ENCODE data around the gene KDM4D. TPM values are rescaled to one million over a fixed set of nuclear protein-coding genes. Genes with fewer than 3 reads are reported as not detected.
"Not testable (repeated sequence)": the region's sequence is repeated elsewhere in the genome, so short reads cannot be mapped to it uniquely, and the experiment has no call there.

KDM4D gene
- total RNA-seq, result 1 to 10 TPM; 1.7 to 2.1 TPM

DNA sequence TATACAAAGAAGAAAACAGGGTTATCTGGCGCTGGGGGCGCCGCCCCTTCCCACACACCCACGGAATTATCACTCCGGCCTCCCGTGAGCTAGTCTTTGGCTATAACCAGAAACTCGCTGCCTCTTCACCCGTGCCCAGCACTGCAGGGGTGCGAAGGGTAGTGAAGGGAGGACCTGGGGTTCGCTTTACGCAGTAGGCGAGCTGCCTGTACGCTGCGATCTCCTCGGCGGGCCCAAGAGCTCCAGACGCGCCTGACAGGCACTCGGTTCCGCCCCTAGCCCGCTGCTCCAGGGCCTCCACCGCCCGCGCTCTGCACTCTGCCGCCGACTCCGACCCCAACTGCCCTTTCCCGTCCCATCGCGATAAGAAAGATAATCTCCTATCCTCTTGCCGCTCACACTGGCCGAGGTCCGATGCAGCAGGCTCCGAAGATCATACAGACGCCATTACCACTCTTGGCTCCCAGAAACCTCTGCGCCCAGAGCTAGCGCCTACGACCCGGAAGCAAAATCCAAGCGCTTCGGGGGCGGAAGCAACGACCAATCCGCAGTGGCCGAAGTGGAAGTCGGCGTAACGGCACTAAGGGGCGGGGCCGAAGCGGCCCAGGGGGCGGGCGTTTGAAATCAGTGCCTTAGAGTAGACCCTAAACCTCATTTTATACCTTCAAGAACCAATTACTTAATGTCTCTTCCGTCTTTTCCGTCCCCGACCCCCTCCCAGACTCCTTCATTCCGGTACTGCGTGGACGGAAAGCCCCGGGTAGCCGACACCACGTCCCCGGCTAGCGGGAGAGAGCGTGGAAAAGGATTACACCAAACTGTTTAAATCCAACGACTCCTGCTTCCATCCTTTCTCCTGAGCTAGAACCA, at the start of gene KDM4D, which contains the start of gene CWC15:
KDM4D (plus strand) TSS at position 611 of the 870 bp plus-strand sequence. CDS start 23,664 bp downstream, outside the sequence.
CWC15 (minus strand) TSS at position 458 of the 870 bp plus-strand sequence. CDS start 1,371 bp downstream, outside the sequence.
- peak; percentile 97 for DNase-seq
- Mint-ChIP-seq H3K27ac (peak within 1 kb of the TSS; percentile 89), H3K4me3 (peak within 1 kb of the TSS; percentile 97), H3K27me3 (ENCODE audit: low read depth) (no peaks in the 10 kb centered on the region), H3K4me1 (ENCODE audit: low read depth) (peaks cover 38% of the 10 kb centered on the region), H3K36me3 (ENCODE audit: low read depth) (peaks cover 24% of the 10 kb centered on the region), H3K9me3 (no peaks in the 10 kb centered on the region)
- intact Hi-C loops (cut with micrococcal nuclease), result loop anchor here (1.0 to 10.0 kb wide), 16 partner anchors 48 to 1776 kb away; partner anchors contain the start of genes ANKRD49, C11orf54, CCDC82 and CEP57
- CTCF ChIA-PET, result interaction anchor here (0.6 to 1.8 kb wide), 3 partner anchors 94 to 1238 kb away, joined by 3 to 6 read pairs (median 3); partner anchors contain the start of gene SRSF8

DNA sequence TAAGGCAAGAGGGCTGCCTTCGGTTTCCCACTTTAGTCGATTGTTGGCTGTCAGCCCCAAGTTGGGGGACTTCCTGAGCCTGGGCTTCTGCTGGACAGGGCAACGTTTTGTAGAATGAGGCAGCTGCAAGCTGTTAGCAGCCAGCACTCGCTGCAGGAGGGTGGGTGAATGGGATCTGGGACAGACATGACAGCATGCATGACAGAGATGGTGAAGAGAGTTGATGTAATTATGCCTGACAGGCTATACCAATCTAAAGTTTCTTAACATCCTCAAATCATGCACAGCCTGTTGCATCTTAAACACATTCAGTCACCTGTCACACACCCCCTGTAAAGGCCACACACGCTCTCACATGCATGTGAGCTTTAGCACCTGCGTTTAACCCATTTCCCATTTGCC, 49.3 kb upstream of the KDM4D start:
- CTCF ChIA-PET, result interaction anchor here (0.6 to 1.9 kb wide), 5 partner anchors 27 to 1539 kb away, joined by 3 to 7 read pairs (median 3); partner anchors contain the start of gene SRSF8
- Mint-ChIP-seq H3K4me1 (ENCODE audit: low read depth) (peaks cover 42% of the 10 kb centered on the region), H3K27ac (no peak overlapping the region), H3K27me3 (ENCODE audit: low read depth) (no peaks in the 10 kb centered on the region), H3K36me3 (ENCODE audit: low read depth) (peaks cover 8% of the 10 kb centered on the region), H3K9me3 (peaks cover 11% of the 10 kb centered on the region), H3K4me3 (no peak overlapping the region)
- intact Hi-C loops (cut with micrococcal nuclease), result loop anchor here (2.0 kb wide), 1 partner anchor 143 kb away; the partner anchor contains the start of gene SRSF8
- DNase-seq, result no peak

DNA sequence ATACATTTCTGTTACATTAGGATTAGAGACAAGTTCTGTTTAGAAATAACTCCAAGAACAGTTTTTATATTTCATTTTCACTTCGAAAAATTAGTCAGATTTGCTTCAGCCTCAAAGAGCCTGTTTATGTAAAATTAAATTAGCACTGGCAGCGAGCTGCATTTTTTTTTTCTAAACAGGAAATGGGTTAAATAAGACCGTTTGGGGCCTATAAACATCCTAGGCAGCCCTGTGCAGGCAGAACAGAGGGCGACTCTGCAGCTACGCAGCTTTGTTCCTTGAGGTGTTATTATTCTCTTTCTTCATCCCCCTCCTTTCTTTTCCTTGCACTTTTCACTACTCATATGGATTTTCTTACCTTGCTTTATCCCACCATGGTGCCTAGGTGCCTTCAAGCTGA, 48.9 kb upstream of the KDM4D start:
- Mint-ChIP-seq H3K36me3 (ENCODE audit: low read depth) (peaks cover 8% of the 10 kb centered on the region), H3K4me3 (peak overlapping the region; percentile 19), H3K27me3 (ENCODE audit: low read depth) (no peaks in the 10 kb centered on the region), H3K9me3 (peaks cover 11% of the 10 kb centered on the region), H3K4me1 (ENCODE audit: low read depth) (peaks cover 42% of the 10 kb centered on the region), H3K27ac (peak overlapping the region; percentile 51)
- CTCF ChIA-PET, result interaction anchor here (0.6 to 1.9 kb wide), 4 partner anchors 27 to 1539 kb away, joined by 3 to 7 read pairs (median 4); partner anchors contain the start of gene SRSF8
- peak; percentile 39 for DNase-seq
- intact Hi-C loops (cut with micrococcal nuclease), result loop anchor here (1.0 to 2.0 kb wide), 2 partner anchors 49 to 142 kb away; partner anchors contain the start of genes CWC15, KDM4D and SRSF8

DNA sequence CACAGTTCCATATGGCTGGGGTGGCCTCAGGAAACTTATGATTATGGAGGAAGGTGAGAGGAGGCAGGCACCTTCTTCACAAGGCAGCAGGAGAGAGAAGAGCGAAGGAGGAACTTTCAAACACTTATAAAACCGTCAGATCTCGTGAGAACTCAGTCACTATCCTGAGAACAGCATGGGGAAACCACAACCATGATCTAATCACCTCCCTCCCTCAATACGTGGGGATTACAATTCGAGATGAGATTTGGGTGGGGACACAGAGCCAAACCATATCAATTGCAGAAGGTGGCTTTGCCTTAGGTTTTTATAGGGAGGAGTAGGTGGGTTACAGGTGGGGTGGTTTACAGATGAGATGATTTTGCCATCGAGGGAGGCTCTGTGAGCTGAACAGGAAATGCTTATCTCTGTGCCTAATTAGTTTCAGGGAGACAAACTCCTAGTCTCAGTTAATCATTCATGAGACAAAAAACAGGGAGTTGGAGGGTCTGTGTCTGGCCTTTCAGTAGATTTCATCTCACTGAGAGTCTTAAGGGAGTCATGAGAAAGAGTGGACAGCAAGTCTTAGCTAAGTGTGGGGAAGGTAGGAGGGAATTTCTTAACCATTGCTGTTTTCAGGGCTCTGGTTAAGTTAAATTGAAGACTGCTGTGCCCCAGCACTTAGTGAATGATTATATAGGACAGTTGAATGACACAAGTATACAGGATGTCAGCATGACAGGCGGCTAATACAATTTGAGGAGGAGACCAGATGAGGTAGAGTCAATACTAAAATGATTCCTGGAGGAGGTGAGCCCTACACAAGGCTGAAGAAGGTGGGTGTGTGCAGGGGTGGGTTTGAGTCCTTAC, 47.9 kb upstream of the KDM4D start:
- Mint-ChIP-seq H3K4me1 (ENCODE audit: low read depth) (peaks cover 42% of the 10 kb centered on the region), H3K27ac (peak overlapping the region; percentile 26), H3K27me3 (ENCODE audit: low read depth) (no peaks in the 10 kb centered on the region), H3K9me3 (peaks cover 11% of the 10 kb centered on the region), H3K4me3 (no peak overlapping the region), H3K36me3 (ENCODE audit: low read depth) (peaks cover 8% of the 10 kb centered on the region)
- no peak for DNase-seq
- CTCF ChIA-PET, result interaction anchor here (0.6 to 1.9 kb wide), 2 partner anchors 28 to 1186 kb away, joined by 3 to 7 read pairs; no protein-coding TSS in a partner anchor
- intact Hi-C loops (cut with micrococcal nuclease), result loop anchor here (1.0 to 2.0 kb wide), 2 partner anchors 48 to 141 kb away; partner anchors contain the start of genes CWC15, KDM4D and SRSF8

DNA sequence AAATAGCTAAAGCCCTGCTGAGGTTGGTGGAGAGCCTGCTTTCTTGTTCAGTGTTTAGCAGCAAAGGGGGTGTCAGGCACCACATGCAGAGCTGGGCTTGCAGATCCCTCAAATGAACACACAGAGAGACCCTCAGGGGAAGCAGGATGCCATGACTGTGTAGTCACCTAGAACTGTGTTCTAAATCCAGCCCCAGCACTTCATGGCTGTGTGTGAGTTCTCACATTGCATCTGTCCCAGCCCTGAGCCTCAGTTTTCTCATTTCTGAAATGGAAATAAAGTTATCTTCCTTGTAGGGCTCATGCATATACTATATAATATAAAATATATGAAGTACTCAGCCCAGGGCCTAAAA, 47.3 kb upstream of the KDM4D start:
- CTCF ChIA-PET, result interaction anchor here (0.6 kb wide), 1 partner anchor 1186 kb away, joined by 3 read pairs; no protein-coding TSS in a partner anchor
- intact Hi-C loops (cut with micrococcal nuclease), result no loop called here

DNA sequence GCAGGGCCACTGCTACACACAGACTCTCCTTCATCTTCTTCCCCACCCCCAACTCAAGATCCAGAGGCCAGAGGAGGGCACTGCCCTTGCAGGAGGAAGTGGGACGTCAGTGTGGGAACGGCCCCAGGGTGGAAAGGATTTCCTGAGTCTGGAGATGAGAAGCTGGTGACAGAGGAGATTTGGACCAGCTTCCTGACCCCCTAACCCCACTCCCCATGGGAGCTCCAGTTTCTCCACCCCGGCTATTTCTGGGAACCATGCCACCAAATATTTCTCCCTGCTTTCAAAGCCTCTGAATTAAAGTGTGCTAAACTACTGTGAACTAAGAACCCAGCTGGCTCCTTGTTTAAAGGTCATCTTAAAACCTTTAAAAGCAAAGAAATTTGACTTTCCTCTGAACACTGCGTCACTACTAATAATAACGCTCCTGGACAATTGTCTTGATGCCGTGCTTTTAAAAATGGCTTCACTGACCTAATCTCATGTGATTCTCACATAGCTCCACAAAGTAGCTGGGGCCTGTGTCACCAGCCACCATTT, 46.7 kb upstream of the KDM4D start:
- Mint-ChIP-seq H3K27ac (no peak overlapping the region), H3K27me3 (ENCODE audit: low read depth) (no peaks in the 10 kb centered on the region), H3K9me3 (peaks cover 11% of the 10 kb centered on the region), H3K4me3 (no peak overlapping the region), H3K4me1 (ENCODE audit: low read depth) (peaks cover 42% of the 10 kb centered on the region), H3K36me3 (ENCODE audit: low read depth) (peaks cover 8% of the 10 kb centered on the region)
- CTCF ChIA-PET, result interaction anchor here (0.6 kb wide), 1 partner anchor 1187 kb away, joined by 3 read pairs; no protein-coding TSS in a partner anchor
- intact Hi-C loops (cut with micrococcal nuclease), result no loop called here
- no peak for DNase-seq

More for the DNA sequence above, 47.3 kb upstream of the KDM4D start:
- no peak overlapping the region for H3K4me3 Mint-ChIP-seq
- peaks cover 8% of the 10 kb centered on the region for H3K36me3 Mint-ChIP-seq (ENCODE audit: low read depth)
- peaks cover 42% of the 10 kb centered on the region for H3K4me1 Mint-ChIP-seq (ENCODE audit: low read depth)
- no peak overlapping the region for H3K27ac Mint-ChIP-seq
- DNase-seq, result no peak
- H3K9me3 Mint-ChIP-seq, result peaks cover 11% of the 10 kb centered on the region
- no peaks in the 10 kb centered on the region for H3K27me3 Mint-ChIP-seq (ENCODE audit: low read depth)

DNA sequence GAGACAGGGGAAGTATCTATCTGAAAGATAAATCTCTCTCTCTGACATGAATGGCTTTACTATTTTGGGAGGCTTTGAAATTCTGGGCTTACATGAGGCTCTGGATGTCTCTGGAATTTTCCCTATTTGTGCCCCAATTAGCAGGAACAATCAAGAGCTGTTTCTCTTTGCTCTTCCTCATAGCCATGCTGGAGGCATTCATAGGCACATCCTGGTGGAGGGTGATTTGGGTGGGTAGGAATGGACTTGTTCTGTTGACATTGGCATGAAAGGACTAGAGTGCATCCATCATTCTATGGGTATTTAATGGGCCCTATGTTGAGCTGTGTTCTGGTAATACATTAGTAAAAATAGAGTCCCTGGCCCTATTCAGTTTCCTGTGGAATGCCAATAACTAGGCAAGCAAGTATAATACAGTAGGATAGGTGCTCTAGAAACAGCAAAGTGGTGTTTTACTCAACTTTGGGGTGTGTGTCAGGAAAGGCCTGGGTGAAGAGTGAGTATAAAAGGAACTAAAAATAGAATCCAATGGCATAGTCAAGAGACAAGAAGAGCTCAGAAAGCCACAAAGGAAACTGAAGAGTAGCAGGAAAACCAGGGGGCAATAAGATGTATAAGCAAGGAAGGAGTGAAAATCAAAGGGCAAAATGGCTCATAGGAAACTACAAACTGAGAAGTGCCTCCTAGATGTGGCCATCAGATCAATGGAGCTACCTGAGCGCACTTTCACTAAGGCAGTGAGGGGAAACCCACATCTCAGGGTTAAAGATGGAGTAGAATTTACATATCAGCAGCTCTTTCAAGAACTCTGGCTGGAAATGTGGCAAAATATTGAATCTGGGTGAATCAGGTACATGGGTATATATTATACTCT, 45.2 kb upstream of the KDM4D start:
- no peak overlapping the region for H3K4me3 Mint-ChIP-seq
- H3K4me1 Mint-ChIP-seq (ENCODE audit: low read depth), result peaks cover 48% of the 10 kb centered on the region
- H3K36me3 Mint-ChIP-seq (ENCODE audit: low read depth), result peaks cover 8% of the 10 kb centered on the region
- H3K9me3 Mint-ChIP-seq, result peaks cover 11% of the 10 kb centered on the region
- DNase-seq, result no peak
- H3K27ac Mint-ChIP-seq, result no peak overlapping the region
- CTCF ChIA-PET, result interaction anchor here (1.6 kb wide), 1 partner anchor 156 kb away, joined by 4 read pairs; no protein-coding TSS in a partner anchor
- no peaks in the 10 kb centered on the region for H3K27me3 Mint-ChIP-seq (ENCODE audit: low read depth)
- intact Hi-C loops (cut with micrococcal nuclease), result no loop called here

DNA sequence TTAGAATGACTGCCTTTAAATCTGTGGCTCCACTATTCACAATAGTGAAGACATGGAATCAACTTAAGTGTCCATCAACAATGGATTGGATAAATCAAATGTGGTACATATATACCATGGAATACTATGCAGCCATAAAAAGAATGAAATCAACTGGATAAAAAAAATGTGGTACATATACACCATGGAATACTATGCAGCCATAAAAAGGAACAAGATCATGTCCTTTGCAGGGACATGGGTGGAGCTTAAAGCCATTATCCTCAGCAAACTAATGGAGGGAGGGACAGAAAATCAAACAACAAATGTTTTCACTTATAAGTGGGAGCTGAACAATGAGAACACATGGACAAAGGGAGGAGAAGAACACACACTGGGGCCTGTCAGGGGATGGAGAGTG, 41.4 kb upstream of the KDM4D start:
- H3K9me3 Mint-ChIP-seq; H3K27ac Mint-ChIP-seq; CTCF ChIA-PET; H3K4me3 Mint-ChIP-seq; DNase-seq; H3K27me3 Mint-ChIP-seq (ENCODE audit: low read depth); H3K36me3 Mint-ChIP-seq (ENCODE audit: low read depth); intact Hi-C loops (cut with micrococcal nuclease): not testable (repeated sequence)
- peaks cover 47% of the 10 kb centered on the region for H3K4me1 Mint-ChIP-seq (ENCODE audit: low read depth)

DNA sequence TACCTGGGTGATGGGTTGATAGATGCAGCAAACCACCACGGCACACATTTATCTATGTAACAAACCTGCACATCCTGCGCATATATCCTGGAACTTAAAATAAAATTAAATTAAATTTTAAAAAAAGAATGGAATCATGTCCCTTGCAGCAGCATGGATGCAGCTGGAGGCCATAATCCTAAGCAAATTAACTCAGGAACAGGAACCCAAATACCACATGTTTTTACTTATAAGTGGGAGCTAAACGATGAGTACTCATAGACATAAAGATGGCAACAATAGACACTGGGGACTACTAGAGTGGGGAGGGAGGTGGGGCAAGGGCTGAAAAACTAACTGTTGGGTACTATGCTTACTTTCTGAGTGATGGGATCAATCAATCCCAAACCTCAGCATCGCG, 41.0 kb upstream of the KDM4D start:
- Mint-ChIP-seq H3K27me3 (ENCODE audit: low read depth) (no peaks in the 10 kb centered on the region), H3K4me1 (ENCODE audit: low read depth) (peaks cover 44% of the 10 kb centered on the region), H3K36me3 (ENCODE audit: low read depth) (no peaks in the 10 kb centered on the region), H3K4me3 (no peak overlapping the region), H3K9me3 (no peaks in the 10 kb centered on the region), H3K27ac (no peak overlapping the region)
- CTCF ChIA-PET, result no interaction called here
- DNase-seq, result no peak
- intact Hi-C loops (cut with micrococcal nuclease), result no loop called here

DNA sequence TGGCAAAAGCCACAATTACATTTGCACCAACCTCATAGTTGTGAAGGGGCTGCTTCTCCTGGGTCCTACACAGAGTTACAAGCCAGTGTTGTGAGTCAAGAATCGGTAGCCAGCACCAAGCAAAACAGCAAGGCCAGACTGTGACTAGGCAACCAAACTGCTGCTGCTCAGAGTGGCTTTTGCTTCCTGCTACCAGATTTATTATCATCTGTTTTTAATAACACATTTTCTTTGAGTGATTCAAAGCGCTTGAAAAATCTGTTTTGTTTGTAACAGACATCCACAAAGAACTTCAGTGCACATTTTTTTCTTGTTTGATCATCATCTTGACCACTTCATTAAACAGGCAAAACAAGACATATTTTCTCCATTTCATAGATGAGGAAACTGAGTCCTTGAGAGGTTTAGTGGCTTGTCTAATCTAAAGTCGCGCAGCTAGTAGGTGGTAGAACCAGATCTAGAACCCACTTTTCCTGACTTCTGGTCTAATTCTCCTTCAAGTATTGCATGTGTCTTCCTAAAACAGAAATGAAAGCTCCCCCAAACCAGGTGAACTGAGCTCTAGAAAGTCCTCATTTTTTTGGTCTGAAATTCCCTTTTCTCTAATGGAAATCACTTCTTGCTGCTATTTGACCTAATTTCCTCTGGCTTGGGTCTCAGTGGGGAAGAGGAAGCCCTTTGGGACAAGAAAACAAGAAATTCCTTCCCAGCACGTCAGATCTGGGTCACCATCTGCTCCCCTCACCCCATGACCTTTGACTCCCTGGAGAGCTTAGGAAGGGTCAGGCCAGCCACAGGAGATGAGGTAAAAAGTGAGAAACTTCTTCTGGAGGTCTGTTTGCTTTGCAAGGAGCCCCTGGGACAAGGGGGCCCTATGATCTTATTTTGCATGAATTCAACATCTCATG, 40.0 kb upstream of the KDM4D start:
- DNase-seq, result no peak
- H3K36me3 Mint-ChIP-seq (ENCODE audit: low read depth), result no peaks in the 10 kb centered on the region
- H3K4me1 Mint-ChIP-seq (ENCODE audit: low read depth), result peaks cover 38% of the 10 kb centered on the region
- intact Hi-C loops (cut with micrococcal nuclease), result no loop called here
- H3K27ac Mint-ChIP-seq, result no peak overlapping the region
- no peaks in the 10 kb centered on the region for H3K9me3 Mint-ChIP-seq
- H3K27me3 Mint-ChIP-seq (ENCODE audit: low read depth), result no peaks in the 10 kb centered on the region
- H3K4me3 Mint-ChIP-seq, result no peak overlapping the region
- CTCF ChIA-PET, result no interaction called here
